Mucosa of gallbladder (tissue), 1 donor: ENCODE measurements around the gene AVL9. TPM values are rescaled to one million over a fixed set of nuclear protein-coding genes. Genes with fewer than 3 reads are reported as not detected.

Source experiments
- DNase-seq: peaks from one replicate; pipeline ENCODE4 v3.0.0-alpha.2; 2020; ENCODE audit warnings: low spot score
- total RNA-seq: library from RNA; stranded (reverse); gene quantifications from one replicate; pipeline ENCODE4 v1.2.1, GENCODE V29; 2021
- donor health status: DM: no; HTN: no; CAD: no.

AVL9 gene
- total RNA-seq, 1 donor from 2014 or later: 53.6 TPM

DNA sequence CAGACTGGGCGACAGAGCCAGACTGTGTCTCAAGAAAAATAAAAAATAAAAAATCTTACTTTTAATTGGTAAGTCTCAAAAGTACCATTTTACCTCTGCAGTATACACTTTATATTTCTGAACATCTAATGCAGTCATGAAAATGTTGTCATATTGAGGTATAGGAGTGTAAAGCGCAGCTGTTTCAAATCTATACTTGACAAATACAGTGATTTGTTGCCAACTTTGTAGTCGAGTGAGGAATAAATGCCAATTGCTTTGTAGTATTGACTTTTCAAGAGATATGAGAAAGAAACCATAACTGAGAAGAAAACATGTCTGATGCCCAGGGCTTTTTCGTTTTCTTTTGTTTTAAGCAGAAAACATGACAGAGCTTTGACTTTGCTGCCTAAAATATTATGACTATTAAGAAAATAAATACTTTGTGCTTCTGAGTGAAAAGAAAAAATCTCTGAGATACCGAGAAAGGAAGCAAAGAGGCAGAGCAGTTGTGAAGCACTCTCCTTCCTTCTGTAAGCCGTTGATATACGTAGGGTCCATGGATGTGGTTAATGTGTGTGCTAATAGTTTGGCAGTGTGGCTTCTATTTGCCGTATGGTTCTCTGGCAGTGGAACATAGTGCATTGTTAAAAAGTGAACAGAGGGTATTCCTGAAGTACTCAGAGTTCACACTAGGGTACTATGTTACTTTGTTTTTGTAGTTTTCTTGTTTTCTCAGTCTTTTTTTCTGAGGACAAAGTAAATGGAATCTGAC lies 38.2 kb downstream of the AVL9 start:
- no peak for DNase-seq

DNA sequence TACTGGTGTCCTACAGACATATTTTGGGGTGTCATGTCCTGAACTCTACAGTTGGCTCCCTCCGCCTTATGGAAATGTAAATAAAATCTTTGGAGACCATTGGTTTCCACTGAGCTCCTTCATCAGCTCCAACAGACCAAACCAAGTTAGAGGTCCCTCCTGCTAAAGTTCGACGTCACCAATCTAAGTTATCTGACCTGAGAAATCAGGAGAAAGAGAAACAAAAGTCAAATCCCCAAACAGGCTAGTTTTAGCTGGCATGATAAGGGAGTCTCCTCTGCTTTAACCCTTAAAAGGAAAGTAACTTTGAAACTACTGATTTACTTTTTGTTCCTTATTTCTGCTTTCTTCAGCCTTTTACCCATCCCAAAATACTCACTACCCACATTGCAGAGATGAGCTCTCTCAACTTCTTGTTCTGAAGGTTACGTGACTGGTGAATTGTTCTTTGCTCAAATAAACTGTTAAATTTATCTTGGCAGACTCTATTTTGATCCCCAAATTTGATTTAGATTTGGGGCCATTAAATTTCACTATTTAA lies 39.9 kb downstream of the AVL9 start:
- no peak for DNase-seq

DNA sequence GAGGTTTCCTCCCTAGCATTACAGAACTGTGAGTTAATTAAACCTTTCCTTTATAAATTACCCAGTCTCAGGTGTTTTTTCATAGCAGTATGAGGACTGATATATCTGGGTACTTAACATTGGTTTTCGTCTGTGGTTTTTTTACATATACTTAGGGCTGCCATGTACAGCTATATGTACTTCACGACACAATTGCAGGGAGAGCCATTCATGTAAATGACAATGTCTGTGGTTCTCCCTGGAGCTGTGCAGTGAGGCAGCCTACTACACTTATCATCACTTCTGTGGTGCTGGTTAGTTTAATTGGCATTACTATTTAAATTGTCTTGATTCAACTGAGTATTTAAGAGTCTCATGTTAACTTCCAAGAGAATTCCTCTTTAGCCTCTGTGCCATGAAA lies 40.7 kb downstream of the AVL9 start:
- no peak for DNase-seq

DNA sequence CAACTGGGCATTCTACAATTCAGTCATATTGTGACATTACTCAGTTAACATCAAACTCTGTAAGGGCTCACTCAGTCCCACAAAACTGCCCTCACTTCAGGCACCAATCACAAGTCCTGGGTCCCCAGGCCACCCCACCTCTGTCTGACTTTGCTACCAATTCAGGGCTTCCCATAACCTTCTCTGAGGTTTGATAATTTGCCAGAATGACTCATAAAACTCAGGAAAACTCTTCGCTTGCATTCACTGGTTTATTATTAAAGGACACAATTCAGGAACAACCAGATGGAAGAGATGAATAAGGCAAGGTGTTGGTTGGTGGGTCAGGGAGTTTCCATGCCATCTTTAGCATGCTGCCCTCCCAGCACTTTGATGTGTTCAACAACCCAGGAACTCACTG lies 41.3 kb downstream of the AVL9 start:
- no peak for DNase-seq

DNA sequence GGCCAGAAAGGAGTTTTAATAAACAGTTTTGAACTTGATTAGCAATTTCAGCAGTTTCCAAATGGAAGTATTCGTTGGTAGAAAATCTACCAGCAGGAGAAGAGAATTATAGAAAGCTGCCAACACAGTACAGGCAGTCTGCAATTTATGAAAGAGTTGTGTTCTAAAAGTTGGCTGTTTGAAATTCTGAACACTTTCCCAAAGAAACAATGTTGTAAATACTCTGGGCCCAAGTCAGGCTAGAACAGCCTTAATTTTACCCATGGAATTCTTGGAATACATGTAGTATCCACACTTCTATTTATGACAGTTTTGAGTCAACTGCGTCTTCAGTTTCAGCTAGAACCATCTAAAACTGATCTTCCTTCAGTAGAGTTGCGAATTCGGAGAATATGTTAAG lies 42.5 kb downstream of the AVL9 start:
- DNase-seq: no peak

DNA sequence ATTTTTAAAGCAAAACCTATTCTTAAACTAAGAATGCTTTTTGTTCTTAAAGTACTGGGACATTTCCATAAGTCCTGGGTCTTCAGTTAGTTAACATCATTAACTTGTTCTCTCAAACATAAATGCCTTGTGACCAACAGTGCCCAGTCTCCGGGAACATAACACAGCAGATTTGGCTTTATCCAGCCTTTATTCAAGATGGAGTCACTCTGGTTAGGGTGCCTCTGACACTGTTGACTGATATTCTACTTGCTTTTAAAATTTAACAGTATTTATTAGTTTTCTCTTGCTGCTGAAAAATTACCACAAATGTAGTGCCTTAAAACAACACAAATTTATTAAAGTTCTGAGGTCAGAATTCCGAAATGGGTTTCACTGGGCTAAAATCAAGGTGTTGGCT lies 44.1 kb downstream of the AVL9 start:
- DNase-seq: no peak

DNA sequence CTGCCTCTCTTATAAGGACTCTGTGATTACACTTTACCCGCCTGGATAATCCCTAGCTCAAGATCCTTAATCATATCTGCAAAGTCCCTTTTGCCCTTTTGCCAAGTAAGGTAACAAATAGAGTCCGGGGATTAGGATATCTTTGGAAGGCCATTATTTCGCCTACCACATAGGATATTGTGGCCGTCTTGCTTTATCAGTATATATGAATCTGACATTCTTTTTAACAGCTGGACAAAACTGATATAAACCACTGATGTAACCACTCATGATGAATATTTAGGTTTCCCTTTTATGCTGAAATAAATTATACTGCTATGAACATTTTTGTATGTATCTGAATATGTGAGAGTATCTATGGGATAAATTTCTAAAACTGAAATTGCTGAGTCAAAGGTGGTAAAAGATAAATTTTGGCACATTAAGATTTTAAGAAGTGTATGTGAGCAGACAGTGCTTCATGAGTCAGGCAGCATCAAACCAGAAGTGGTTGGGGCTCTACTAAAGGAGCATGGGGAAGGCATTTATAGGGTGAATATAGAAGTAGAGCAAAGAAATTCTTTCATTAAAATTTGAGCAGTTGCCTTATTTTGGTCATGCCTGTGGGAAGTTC lies 44.7 kb downstream of the AVL9 start:
- DNase-seq: no peak

DNA sequence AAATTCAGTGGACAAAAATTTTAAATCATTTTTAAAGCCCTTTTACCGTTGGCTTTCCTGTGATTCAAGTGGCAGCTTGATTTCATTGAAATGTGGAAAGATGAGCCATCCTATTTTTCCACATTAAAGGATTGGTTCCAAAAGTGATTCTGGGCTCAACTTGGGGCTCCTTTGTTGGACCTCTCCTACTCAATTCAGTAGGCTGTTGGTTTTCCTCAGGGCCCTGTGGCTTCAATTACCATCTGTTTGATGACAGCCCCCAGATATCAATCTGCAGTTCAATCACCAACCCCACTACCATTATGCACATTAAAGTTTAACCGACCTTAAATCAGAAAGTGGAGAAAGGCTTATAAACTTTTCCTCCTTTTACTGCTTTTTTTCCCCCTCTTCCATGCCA lies 47.3 kb downstream of the AVL9 start:
- DNase-seq: no peak

DNA sequence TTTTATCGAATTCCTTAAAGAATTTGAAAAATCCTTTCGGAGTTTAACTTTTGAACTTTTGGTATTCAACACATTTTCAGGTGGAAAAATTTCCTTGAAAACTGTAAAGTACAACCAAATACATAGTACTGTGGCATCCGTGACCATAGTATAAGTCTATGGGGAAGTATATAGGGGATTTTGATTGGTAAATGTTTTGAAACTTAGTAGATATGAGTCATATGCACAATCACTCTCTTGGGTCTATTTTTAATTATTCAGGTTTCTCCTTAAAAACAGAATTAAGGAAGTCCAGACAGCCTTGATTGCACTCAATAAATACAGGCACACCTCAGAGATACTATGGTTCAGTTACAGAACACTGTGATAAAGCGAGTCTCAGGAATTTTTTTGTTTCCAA lies 64.2 kb downstream of the AVL9 start:
- no peak for DNase-seq

DNA sequence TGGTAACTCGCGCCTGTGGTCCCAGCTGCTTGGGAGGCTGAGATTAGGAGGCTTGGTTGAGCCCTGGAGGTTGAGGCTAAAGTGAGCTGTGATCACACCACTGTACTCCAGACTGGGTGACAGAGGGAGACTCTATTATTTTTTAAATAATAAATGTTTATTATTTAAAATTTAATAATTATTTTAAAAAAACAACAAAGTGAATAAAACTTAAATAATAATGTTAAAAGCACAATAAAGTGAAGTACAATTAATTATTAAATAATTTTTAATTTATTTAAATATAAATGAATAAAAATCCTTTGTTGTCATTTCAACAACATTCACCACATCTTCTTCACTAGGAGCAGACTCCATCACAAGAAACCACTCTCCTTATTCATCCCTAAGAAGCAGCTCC lies 64.8 kb downstream of the AVL9 start:
- DNase-seq: no peak

DNA sequence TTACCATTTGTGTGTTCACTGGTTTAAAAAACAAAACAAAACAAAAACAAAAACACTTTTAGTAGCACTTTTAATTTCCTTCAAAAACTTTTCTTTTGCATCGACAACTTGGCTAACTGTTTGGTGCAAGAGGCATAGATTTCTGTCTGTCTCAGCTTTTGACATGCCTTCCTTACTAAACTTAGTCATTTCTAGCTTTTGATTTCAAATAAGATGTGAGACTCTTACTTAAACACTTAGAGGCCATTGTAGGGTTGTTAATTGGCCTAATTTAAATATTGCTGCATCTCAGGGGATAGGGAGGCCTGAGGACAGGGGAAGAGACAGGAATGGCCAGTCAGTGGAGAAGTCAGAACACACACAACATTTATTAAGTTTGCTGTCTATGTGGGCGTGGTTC lies 66.3 kb downstream of the AVL9 start:
- DNase-seq: no peak

DNA sequence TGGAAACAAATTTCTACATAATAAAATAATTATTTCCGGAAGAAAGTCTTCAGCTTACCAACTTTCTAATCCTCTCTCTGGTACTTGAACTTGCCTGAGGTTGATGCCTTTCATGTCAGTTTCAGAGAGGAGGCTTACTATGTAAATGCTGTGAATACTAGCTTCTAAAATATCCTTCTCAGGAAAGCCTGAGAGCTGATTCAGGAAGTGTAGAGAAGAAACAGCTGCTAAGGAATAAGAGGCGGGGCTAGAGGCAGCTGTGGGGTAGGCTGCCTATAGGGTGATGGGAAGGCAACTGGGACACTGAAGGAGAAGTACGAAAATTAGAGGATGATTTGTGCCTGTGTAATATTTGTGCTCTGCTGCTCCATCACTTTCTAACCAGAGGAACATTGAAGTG lies 69.3 kb downstream of the AVL9 start:
- no peak for DNase-seq

DNA sequence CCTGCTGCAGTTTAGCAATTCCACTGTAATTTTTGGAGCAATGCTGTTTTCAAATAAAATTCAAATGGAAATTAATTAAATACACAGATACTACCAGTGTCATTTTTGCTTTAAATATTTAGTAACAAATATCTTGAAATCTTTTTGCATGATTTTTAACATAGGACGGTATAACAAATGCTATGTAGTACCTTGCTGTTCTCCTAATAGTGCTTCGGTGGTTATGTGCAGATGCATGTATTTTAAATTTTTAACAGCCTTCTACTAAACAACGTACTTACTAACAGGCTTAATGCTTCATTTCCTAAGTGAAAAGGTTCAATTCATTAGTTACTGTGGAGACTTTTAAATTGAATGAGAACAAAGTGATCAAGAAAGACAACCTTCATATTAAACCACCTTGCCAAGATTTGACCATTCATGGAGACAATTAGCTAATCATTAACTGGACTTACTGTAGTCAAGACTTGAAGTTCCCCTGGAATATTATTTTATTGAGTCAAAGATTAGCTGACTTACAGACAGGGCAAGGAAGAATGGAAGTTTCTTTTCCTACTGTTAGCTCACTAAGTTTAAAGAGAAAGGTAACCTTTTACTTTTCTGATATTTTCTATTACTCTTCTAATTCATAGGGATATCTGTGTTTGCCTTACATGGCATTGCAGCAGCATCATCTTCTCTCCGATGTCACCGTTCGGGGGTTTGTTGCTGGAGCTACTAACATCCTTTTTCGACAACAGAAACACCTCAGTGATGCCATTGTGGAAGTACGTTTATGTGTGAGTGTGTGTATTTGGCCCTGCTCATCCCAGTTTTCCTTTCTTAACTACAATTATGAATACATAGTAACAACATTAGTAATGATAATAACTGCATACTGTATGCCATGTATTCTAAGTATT lies 74.3 kb downstream of the AVL9 start:
- DNase-seq: no peak

DNA sequence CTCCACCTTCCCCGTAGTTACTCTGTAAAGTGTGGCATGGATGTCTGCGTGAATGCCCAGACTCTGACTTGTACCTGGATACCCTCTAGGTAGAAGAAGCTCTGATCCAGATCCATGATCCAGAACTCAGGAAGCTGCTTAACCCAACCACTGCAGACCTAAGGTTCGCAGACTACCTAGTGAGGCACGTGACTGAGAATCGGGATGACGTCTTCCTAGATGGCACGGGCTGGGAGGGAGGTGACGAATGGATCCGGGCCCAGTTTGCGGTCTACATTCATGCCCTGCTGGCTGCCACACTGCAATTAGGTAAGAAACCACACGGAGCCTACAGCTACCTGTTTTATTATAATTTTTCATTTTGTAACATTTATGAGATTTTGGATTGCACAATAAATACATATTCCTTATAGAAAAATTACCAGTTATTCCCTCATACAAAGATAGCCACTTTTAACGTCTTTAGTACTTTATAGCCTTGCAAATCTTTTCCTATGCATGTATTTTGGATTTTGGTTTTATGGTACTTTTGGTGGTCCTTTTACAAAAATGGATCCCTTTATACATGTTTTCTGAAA lies 77.9 kb downstream of the AVL9 start:
- DNase-seq: no peak

DNA sequence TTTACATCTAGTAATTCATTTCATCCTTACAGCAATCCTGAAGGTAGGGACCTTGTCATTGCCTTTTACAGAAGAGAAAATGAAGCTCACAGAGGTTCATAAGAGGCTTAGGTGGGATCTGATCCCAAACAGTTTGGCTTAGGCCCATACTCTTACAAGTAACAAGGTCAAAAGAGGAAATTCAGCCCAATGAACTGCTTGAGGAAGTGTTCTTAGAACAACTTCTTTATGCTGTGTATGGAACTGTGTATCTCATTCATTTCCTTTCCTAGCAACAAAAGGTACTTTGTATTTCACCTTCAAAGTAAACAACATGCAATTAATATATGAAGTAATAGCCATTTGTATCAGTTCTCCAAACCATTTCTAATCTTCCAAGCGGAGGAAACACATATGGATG lies 79.3 kb downstream of the AVL9 start:
- no peak for DNase-seq

DNA sequence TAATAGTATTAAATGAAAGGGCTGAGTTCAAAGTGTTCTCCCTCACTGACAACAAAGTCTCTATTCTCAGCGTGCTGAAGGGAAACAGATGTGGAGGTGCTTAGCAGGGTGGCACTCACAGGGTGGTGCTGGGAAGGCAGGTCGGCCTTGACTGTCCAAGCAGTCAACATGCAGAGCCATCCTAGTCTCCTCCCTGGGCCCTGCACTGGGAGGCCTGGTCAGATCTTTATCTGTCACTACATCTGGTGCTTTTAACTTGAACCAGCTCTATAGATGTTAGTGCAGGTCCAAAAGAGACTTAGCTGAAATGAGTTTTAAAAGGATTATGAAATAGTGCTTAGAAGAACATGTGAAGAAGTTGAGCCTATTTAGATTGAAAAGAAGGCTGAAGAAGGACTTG lies 82.1 kb downstream of the AVL9 start:
- DNase-seq: no peak

DNA sequence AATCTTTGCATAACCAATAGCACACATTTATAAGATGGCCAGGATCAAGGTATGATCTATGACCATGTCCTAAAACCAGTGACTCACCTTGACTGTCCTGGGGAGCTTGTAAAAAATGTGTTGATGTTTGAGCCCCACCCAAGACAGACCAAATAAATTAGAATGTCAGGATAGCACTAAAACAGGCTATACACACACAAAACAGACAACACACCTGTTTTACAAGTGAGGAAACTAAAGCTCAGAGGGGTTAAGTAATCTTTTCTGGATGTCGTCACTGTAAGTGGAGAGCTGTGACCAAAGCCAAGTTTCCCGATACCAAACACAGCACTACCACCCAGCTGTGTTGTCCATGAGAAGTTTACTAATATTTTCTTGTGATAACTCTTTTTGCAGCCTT lies 84.5 kb downstream of the AVL9 start:
- no peak for DNase-seq

DNA sequence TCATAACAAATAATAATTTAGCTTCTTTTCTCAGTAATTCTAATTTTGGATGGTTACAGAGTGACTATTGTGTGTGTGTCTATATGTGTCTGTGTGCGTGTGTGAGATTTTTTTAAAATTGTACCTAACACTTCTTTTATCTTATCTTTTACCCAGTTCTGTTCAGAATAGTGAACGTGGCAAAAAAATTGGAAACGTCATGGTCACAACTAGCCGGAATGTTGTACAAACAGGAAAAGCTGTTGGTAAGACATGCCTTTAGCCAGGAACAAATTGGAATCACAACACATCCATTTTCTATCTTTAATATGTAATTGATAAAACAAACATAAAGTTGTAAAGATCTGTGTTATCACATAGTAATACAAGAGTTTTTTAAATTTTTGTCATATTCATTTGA lies 85.4 kb downstream of the AVL9 start:
- no peak for DNase-seq

DNA sequence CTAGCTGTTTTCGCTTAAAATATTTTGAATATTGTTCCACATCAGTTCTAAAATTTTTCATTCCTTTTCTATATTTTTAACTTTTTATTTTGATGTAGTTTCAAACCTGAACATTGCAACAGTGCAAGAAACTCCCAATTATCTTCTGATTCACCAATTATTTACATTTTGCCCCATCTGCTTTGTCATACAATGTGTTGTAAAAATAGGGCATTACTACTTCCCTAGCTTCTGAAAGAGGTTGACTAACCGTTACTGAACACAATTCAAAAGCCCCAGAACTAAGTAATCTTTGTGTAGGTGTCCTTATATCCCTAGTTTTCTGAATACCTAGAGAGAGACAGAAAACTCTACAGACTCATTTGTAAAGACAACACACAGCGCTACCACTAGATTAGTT lies 86.7 kb downstream of the AVL9 start:
- no peak for DNase-seq

DNA sequence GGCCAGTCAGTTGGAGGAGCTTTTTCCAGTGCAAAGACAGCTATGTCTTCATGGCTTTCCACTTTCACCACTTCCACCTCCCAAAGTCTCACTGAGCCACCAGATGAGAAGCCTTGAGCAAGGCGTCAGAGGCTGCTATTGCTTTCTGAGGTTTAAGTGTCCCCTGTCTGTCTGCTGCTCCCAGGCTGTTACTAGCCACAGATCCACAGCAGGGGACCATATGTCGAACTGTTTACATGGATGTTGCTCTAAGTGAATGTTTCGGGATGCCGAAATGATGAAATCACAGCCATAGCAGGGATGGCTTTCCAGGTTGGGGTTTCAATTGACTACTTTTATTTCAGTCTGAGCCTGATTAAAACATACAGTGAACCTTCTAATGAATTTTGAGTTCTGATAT lies 88.5 kb downstream of the AVL9 start:
- no peak for DNase-seq

DNA sequence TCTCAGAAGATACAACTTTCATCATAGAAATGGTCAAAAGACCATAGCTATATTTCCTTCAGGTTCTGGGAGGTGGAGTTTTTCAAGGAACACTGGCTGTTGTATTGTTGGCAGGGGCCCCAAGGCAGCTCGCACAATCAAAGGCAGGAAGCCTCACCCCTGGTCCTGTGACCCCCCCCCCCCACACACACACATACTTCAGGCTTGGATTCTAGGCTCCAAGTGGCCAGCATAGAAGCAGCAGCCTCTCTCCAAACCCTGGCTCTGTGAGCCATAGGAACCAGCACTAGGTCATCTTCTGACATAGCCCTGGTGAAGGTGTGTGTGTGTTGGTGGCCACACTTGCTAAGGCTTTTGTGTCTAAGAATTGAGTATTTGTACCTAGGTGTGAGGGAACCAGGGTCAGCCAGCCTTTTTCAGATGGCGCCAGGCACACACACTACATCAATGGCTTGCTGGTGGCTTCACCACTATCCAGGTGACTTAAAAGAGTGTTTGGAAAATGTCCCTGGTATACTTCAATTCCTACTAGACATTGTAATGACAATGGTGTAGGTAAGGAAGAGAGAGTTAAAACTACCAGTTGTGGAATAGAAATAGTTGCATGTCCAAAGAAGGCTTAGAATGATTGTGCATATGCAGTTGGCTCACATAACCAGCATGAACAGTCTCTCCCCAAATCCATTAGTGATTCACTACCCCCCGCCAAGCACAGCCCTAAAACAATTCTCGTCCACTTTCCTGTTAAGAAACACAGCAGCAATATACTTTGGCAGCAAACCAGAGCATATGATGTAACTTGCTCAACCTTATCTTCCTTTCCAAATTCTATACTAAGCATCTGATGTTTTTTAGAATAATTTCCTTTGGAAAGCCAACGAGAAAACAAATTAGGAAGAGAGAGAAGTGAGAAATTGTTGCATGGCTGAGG lies 91.3 kb downstream of the AVL9 start:
- DNase-seq: no peak
